Measurements from ENCODE around the gene AGBL4.

DNA sequence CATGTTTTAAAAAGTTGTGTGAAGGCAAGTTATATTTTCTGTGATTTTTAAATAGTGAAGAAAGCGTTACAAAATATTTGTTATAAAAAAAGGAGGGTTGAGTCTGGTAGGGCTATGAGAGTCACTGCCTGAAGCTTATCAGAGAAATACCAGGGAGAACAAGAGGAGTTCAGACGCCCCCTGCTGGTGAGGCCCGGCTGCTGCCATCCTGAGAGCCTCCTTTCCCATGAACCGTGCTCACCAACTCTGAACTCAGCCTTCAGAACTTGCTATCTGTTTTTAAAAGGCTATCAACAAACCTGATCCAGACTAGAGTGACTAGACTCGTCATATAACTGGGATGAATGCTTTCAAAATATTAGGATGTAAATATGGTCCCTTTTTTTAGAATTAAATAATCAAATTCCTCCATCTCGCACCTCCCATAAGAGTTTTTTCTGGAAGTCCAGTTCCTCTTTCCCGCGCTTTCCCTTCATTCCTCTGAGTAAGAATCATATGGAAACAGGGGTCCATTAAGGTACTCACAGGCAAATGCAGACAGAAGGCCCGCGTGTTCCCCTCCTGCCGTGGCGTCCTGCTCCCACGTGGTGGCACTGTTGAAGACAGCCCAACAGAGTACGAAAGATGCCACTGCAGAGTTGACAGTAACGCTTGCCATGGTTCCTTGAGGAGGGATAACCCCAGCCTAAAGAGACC lies 1525.5 kb downstream of the AGBL4 start:
- TF ChIP-seq POLR2AphosphoS5 (IDR thresholded peaks at IDR 0.05; ENCODE audit: borderline replicate concordance, low read depth, low read length) (no peak), EZH2 (IDR thresholded peaks at IDR 0.05) (no peak), FOXP2 (optimal IDR thresholded peaks at IDR 0.05; ENCODE audit: control extremely low read depth, extremely low read length, insufficient read depth) (no peak)

Data from SK-N-MC (cell line).